Measurements from ENCODE around the gene MRPL53. TPM values are rescaled to one million over a fixed set of nuclear protein-coding genes. Genes with fewer than 3 reads are reported as not detected.
"Not testable (repeated sequence)": the region's sequence is repeated elsewhere in the genome, so short reads cannot be mapped to it uniquely, and the experiment has no call there.

Gene MRPL53
- total RNA-seq, 4 donors from 2014 or later = 26.5 to 48.7 (median 41.5) TPM

- in situ Hi-C loops (cut with MboI; ENCODE audit: low sequenced_read_pairs in 4 of 4) = loop anchor here in 1 of 4 donors (25.0 kb wide), 1 partner anchor 364 kb away; the partner anchor contains the start of gene HK2
- peak overlapping the region; percentile 67 to 88 (median 79) for H3K4me3 ChIP-seq
- no peaks in the 10 kb centered on the region for H3K9me3 ChIP-seq
- H3K27ac ChIP-seq = peak overlapping the region; percentile 79 to 90 (median 87)
- ATAC-seq (peak in 1 of 2 donors; percentile 15), DNase-seq (no peak)
- TF ChIP-seq CTCF (IDR thresholded peaks at IDR 0.05 in 4 of 5, conservative IDR thresholded peaks at IDR 0.05 in 1 of 5) (no peak), POLR2A (IDR thresholded peaks at IDR 0.05) (no peak)
- intact Hi-C loops (cut with DNase I; ENCODE audit: low total_unique reads) = loop anchor here (1.0 kb wide), 2 partner anchors 9 to 19 kb away; partner anchors contain the start of gene CCDC142
- H3K4me1 ChIP-seq = peaks cover 20 to 25% of the 10 kb centered on the region in 2 donors
- peaks cover 0 to 25% of the 10 kb centered on the region in 2 donors for H3K36me3 ChIP-seq
- H3K27me3 ChIP-seq = no peaks in the 10 kb centered on the region
These were observed 422 bp upstream of the MRPL53 start for GRCh38 chr2:74472945-74473258.

GRCh38 chr2:74471332-74472065, 981 bp downstream of the MRPL53 start:
- peak overlapping the region; percentile 67 to 88 (median 79) for H3K4me3 ChIP-seq
- peaks cover 0 to 17% of the 10 kb centered on the region in 2 donors for H3K36me3 ChIP-seq
- DNase-seq = no peak
- H3K4me1 ChIP-seq = peaks cover 20 to 25% of the 10 kb centered on the region in 2 donors
- ATAC-seq = peak in 1 of 2 donors; percentile 5
- no peaks in the 10 kb centered on the region for H3K9me3 ChIP-seq
- peak overlapping the region; percentile 79 to 90 (median 87) for H3K27ac ChIP-seq
- H3K27me3 ChIP-seq = no peaks in the 10 kb centered on the region
- TF ChIP-seq POLR2A (IDR thresholded peaks at IDR 0.05) (no peak), CTCF (IDR thresholded peaks at IDR 0.05 in 4 of 5, conservative IDR thresholded peaks at IDR 0.05 in 1 of 5) (no peak)
- in situ Hi-C loops (cut with MboI; ENCODE audit: low sequenced_read_pairs in 4 of 4) = loop anchor here in 1 of 4 donors (25.0 kb wide), 1 partner anchor 366 kb away; the partner anchor contains the start of gene HK2
- intact Hi-C loops (cut with DNase I; ENCODE audit: low total_unique reads) = loop anchor here (1.0 kb wide), 1 partner anchor 17 kb away; no protein-coding TSS in a partner anchor

- ATAC-seq; DNase-seq; intact Hi-C loops (cut with DNase I; ENCODE audit: low total_unique reads); H3K4me3 ChIP-seq; H3K9me3 ChIP-seq; H3K27me3 ChIP-seq: not testable (repeated sequence)
- H3K27ac ChIP-seq = peak overlapping the region in 2 of 4 donors; percentile 22 to 47
- H3K36me3 ChIP-seq = peaks cover 0 to 17% of the 10 kb centered on the region in 2 donors
- in situ Hi-C loops (cut with MboI; ENCODE audit: low sequenced_read_pairs in 4 of 4) = loop anchor here in 1 of 4 donors (25.0 kb wide), 1 partner anchor 367 kb away; the partner anchor contains the start of gene HK2
- peaks cover 24 to 31% of the 10 kb centered on the region in 2 donors for H3K4me1 ChIP-seq
These were observed 1.7 kb downstream of the MRPL53 start for GRCh38 chr2:74470742-74471141.

GRCh38 chr2:74464406-74464805, 8.1 kb downstream of the MRPL53 start:
- Histone ChIP-seq H3K27ac (peak overlapping the region; percentile 84 to 93 (median 89)), H3K36me3 (peaks cover 0 to 20% of the 10 kb centered on the region in 2 donors), H3K9me3 (no peaks in the 10 kb centered on the region), H3K27me3 (no peaks in the 10 kb centered on the region), H3K4me1 (peaks cover 13 to 16% of the 10 kb centered on the region in 2 donors), H3K4me3 (peak overlapping the region; percentile 91 to 95 (median 94))
- ATAC-seq (no peak), DNase-seq (no peak)
- intact Hi-C loops (cut with DNase I; ENCODE audit: low total_unique reads) (no loop called here), in situ Hi-C loops (cut with MboI; ENCODE audit: low sequenced_read_pairs in 4 of 4) (loop anchor here in 1 of 4 donors (25.0 kb wide), 1 partner anchor 373 kb away; the partner anchor contains the start of gene HK2)
- TF ChIP-seq POLR2A (IDR thresholded peaks at IDR 0.05) (no peak), CTCF (IDR thresholded peaks at IDR 0.05 in 4 of 5, conservative IDR thresholded peaks at IDR 0.05 in 1 of 5) (no peak)

GRCh38 chr2:74462786-74463105, 9.7 kb downstream of the MRPL53 start:
- Histone ChIP-seq H3K4me3 (no peak overlapping the region), H3K36me3 (peaks cover 0 to 20% of the 10 kb centered on the region in 2 donors), H3K9me3 (no peaks in the 10 kb centered on the region), H3K27ac (no peak overlapping the region), H3K27me3 (no peaks in the 10 kb centered on the region), H3K4me1 (peaks cover 19 to 23% of the 10 kb centered on the region in 2 donors)
- in situ Hi-C loops (cut with MboI; ENCODE audit: low sequenced_read_pairs in 4 of 4) = loop anchor here in 1 of 4 donors (25.0 kb wide), 1 partner anchor 375 kb away; the partner anchor contains the start of gene HK2
- no peak for TF ChIP-seq POLR2A (IDR thresholded peaks at IDR 0.05)
- no peak for TF ChIP-seq CTCF (IDR thresholded peaks at IDR 0.05 in 4 of 5, conservative IDR thresholded peaks at IDR 0.05 in 1 of 5)
- DNase-seq = no peak
- intact Hi-C loops (cut with DNase I; ENCODE audit: low total_unique reads) = no loop called here
- ATAC-seq = no peak

Measured in gastrocnemius medialis (tissue), 4 donors.